Activated CD4-positive, alpha-beta T cell treated with anti-CD3 and anti-CD28 coated beads, Interleukin-10, Interleukin-2, amounts not matched to agents 100 ng/mL and 50 ng/mL, durations not matched to agents 16 hours and 8 hours (primary cell): ENCODE measurements around the gene ADORA3.
"Not testable (repeated sequence)": the region's sequence is repeated elsewhere in the genome, so short reads cannot be mapped to it uniquely, and the experiment has no call there.

ENCODE experiments used
- DNase-seq: peaks from one replicate; pipeline ENCODE4 v3.0.0-alpha.2; 2020

Gene ADORA3

GRCh38 chr1:111503585-111504060 is at the start of gene ADORA3, which contains the start of gene TMIGD3:
ADORA3 (minus strand) TSS chr1:111503633; CDS start chr1:111503354, 279 bp downstream.
TMIGD3 (minus strand) TSS chr1:111503633; CDS start chr1:111503354, 279 bp downstream.
- DNase-seq = no peak

- no peak for DNase-seq
Observed at GRCh38 chr1:111553196-111553595, 49.8 kb upstream of the ADORA3 start.

- DNase-seq = no peak
Observed at GRCh38 chr1:111552587-111552986, 49.2 kb upstream of the ADORA3 start.

GRCh38 chr1:111551623-111552411 is 48.4 kb upstream of the ADORA3 start:
- no peak for DNase-seq

- DNase-seq = not testable (repeated sequence)
Observed at GRCh38 chr1:111547786-111548185, 44.4 kb upstream of the ADORA3 start.

- DNase-seq = no peak
Observed at GRCh38 chr1:111542187-111542586, 38.8 kb upstream of the ADORA3 start.

- DNase-seq = no peak
Observed at GRCh38 chr1:111541721-111542120, 38.3 kb upstream of the ADORA3 start.

- DNase-seq = no peak
Observed at GRCh38 chr1:111540928-111541327, 37.5 kb upstream of the ADORA3 start.

- no peak for DNase-seq
Observed at GRCh38 chr1:111538343-111539025, 35.1 kb upstream of the ADORA3 start.

- no peak for DNase-seq
Observed at GRCh38 chr1:111535256-111536191, 32.1 kb upstream of the ADORA3 start.

GRCh38 chr1:111520053-111520452 is 16.6 kb upstream of the ADORA3 start:
- DNase-seq = no peak

- DNase-seq = peak; percentile 67
Observed at GRCh38 chr1:111517469-111518225, 14.2 kb upstream of the ADORA3 start.

- peak; percentile 47 for DNase-seq
Observed at GRCh38 chr1:111516005-111516535, 12.6 kb upstream of the ADORA3 start.

- DNase-seq = no peak
Observed at GRCh38 chr1:111515291-111516004, 12.0 kb upstream of the ADORA3 start.

- DNase-seq = no peak
Observed at GRCh38 chr1:111513410-111514020, 10.1 kb upstream of the ADORA3 start.

- DNase-seq = no peak
Observed at GRCh38 chr1:111512931-111513330, 9.5 kb upstream of the ADORA3 start.

GRCh38 chr1:111512132-111512889 is 8.9 kb upstream of the ADORA3 start:
- no peak for DNase-seq

- DNase-seq = no peak
Observed at GRCh38 chr1:111511370-111511769, 7.9 kb upstream of the ADORA3 start.

- DNase-seq = no peak
Observed at GRCh38 chr1:111509997-111510375, 6.6 kb upstream of the ADORA3 start.
